Stimulated activated CD8-positive, alpha-beta memory T cell treated with anti-CD3 and anti-CD28 coated beads, Interleukin-4, amount 100 ng/mL, for 48 hours (primary cell): ENCODE measurements around the gene PXDN.
A peak's percentile ranks its signal among the peaks of the same experiment; 100 is the strongest.
"Not testable (repeated sequence)": the region's sequence is repeated elsewhere in the genome, so short reads cannot be mapped to it uniquely, and the experiment has no call there.

Experiments
- DNase-seq: peaks from one replicate; pipeline ENCODE4 v3.0.0-alpha.2; 2020

The PXDN gene

GRCh38 chr2:1744446-1745170 lies at the start of gene PXDN:
TSS of gene PXDN (minus strand) at chr2:1744515. CDS start at chr2:1744455, 60 bp downstream.
- no peak for DNase-seq

GRCh38 chr2:1793868-1794445 lies 49.6 kb upstream of the PXDN start:
- no peak for DNase-seq

- no peak for DNase-seq
These were observed 48.9 kb upstream of the PXDN start for GRCh38 chr2:1793001-1793867.

GRCh38 chr2:1791685-1792435 lies 47.5 kb upstream of the PXDN start:
- no peak for DNase-seq

GRCh38 chr2:1791006-1791605 lies 46.8 kb upstream of the PXDN start:
- DNase-seq = no peak

- no peak for DNase-seq
These were observed 46.2 kb upstream of the PXDN start for GRCh38 chr2:1790473-1790872.

- DNase-seq = no peak
These were observed 45.3 kb upstream of the PXDN start for GRCh38 chr2:1789610-1790009.

GRCh38 chr2:1788478-1788959 lies 44.2 kb upstream of the PXDN start:
- no peak for DNase-seq

- no peak for DNase-seq
These were observed 43.6 kb upstream of the PXDN start for GRCh38 chr2:1787755-1788477.

GRCh38 chr2:1784986-1785617 lies 40.8 kb upstream of the PXDN start:
- DNase-seq = no peak

GRCh38 chr2:1784087-1784486 lies 39.8 kb upstream of the PXDN start:
- no peak for DNase-seq

GRCh38 chr2:1782514-1782913 lies 38.2 kb upstream of the PXDN start:
- DNase-seq = no peak

- DNase-seq = peak; percentile 57
These were observed 37.2 kb upstream of the PXDN start for GRCh38 chr2:1781291-1782080.

GRCh38 chr2:1780693-1781092 lies 36.4 kb upstream of the PXDN start:
- no peak for DNase-seq

- not testable (repeated sequence) for DNase-seq
These were observed 35.7 kb upstream of the PXDN start for GRCh38 chr2:1780054-1780453.

- no peak for DNase-seq
These were observed 34.3 kb upstream of the PXDN start for GRCh38 chr2:1778566-1778965.

- no peak for DNase-seq
These were observed 33.5 kb upstream of the PXDN start for GRCh38 chr2:1777781-1778180.

- no peak for DNase-seq
These were observed 32.8 kb upstream of the PXDN start for GRCh38 chr2:1777156-1777555.

- DNase-seq = no peak
These were observed 31.3 kb upstream of the PXDN start for GRCh38 chr2:1775511-1776035.

GRCh38 chr2:1774929-1775328 lies 30.6 kb upstream of the PXDN start:
- DNase-seq = no peak
